NCI-H2107 treated with DMSO at 0.1 percent for 48 hours (cell line): ENCODE data around the gene MIDN.
"Not testable (repeated sequence)": the region's sequence is repeated elsewhere in the genome, so short reads cannot be mapped to it uniquely, and the experiment has no call there.

Experiments
- DNase-seq: peaks from one replicate; lab custom pipeline; 2025; ENCODE audit not compliant: unreplicated experiment; lab: John Stamatoyannopoulos, UW

Gene MIDN

GRCh38 chr19:1248139-1248785, at the start of gene MIDN:
Gene MIDN (plus strand): TSS chr19:1248583. CDS start chr19:1250297, 1,714 bp downstream.
- no peak for DNase-seq

- DNase-seq, result no peak
Measured at GRCh38 chr19:1199531-1199930, 48.9 kb upstream of the MIDN start.

GRCh38 chr19:1200614-1201013, 47.8 kb upstream of the MIDN start:
- DNase-seq, result not testable (repeated sequence)

GRCh38 chr19:1205114-1206099, 43.0 kb upstream of the MIDN start, which contains the start of gene STK11:
Gene STK11 (plus strand): TSS chr19:1205778. CDS start chr19:1206914, 1,136 bp downstream.
- peak; percentile 78 for DNase-seq

GRCh38 chr19:1206150-1206863, 42.1 kb upstream of the MIDN start:
- DNase-seq, result no peak

GRCh38 chr19:1206864-1207450, 41.4 kb upstream of the MIDN start:
- no peak for DNase-seq

- not testable (repeated sequence) for DNase-seq
Measured at GRCh38 chr19:1208830-1209229, 39.6 kb upstream of the MIDN start.

- DNase-seq, result no peak
Measured at GRCh38 chr19:1210227-1210538, 38.2 kb upstream of the MIDN start.

GRCh38 chr19:1211494-1212234, 36.7 kb upstream of the MIDN start:
- no peak for DNase-seq

- DNase-seq, result no peak
Measured at GRCh38 chr19:1213391-1214286, 34.7 kb upstream of the MIDN start.

GRCh38 chr19:1214299-1214861, 34.0 kb upstream of the MIDN start:
- DNase-seq, result no peak

- no peak for DNase-seq
Measured at GRCh38 chr19:1214862-1215731, 33.3 kb upstream of the MIDN start.

GRCh38 chr19:1216756-1217155, 31.6 kb upstream of the MIDN start:
- no peak for DNase-seq

- no peak for DNase-seq
Measured at GRCh38 chr19:1217366-1217765, 31.0 kb upstream of the MIDN start.

- no peak for DNase-seq
Measured at GRCh38 chr19:1218751-1219567, 29.4 kb upstream of the MIDN start.

- DNase-seq, result no peak
Measured at GRCh38 chr19:1219786-1220476, 28.5 kb upstream of the MIDN start.

- DNase-seq, result no peak
Measured at GRCh38 chr19:1220477-1220930, 27.9 kb upstream of the MIDN start.
